Right cardiac atrium (tissue), 5 donors: ENCODE measurements around the gene TMEM52. TPM values are rescaled to one million over a fixed set of nuclear protein-coding genes. Genes with fewer than 3 reads are reported as not detected.

Experiments
- ATAC-seq, 2 donors: fragments of 200-7000 bp; cut with Tn5 transposase; one replicate each; pipeline versions ENCODE4 v1.8.0 to v1.9.1; 2020; ENCODE audit warnings: moderate library complexity in 2 of 2, mild to moderate bottlenecking in 1 of 2
- DNase-seq, 3 donors: peaks; one replicate each; pipeline ENCODE4 v3.0.0-alpha.2; 2020
- H3K27ac ChIP-seq: one replicate; pipeline ENCODE4 v1.5.1; 2013; ENCODE audit warnings: mild to moderate bottlenecking, low read length, control low read depth, moderate library complexity
- H3K27me3 ChIP-seq: one replicate; pipeline ENCODE4 v1.6.1; 2013; ENCODE audit not compliant: control insufficient read depth, insufficient read depth
- H3K4me1 ChIP-seq: one replicate; pipeline ENCODE4 v1.6.1; 2013; ENCODE audit warnings: low read length; ENCODE audit not compliant: control insufficient read depth, insufficient read depth
- H3K4me3 ChIP-seq: one replicate; pipeline ENCODE4 v1.5.1; 2013; ENCODE audit warnings: low read length, control low read depth
- H3K9me3 ChIP-seq: one replicate; pipeline ENCODE4 v1.6.1; 2013; ENCODE audit warnings: low read length; ENCODE audit not compliant: control insufficient read depth
- WGBS: extraction: QIAGEN DNeasy Blood & Tissue Kit; methylation state at CpG from one replicate; pipeline ENCODE4 v1.1.7; 2013; 5-methylcytosine and 5-hydroxymethylcytosine counted together
- intact Hi-C, 4 donors: fragments of 100-400 bp; cut with DNase I; formaldehyde crosslinking; loops; one replicate each; pipeline versions ENCODE4 v1.11.0 to v1.14.0; 2022 to 2023
- polyA plus RNA-seq: library from polyadenylated mRNA; stranded (reverse); fragments of 200-250 nt; gene quantifications from one replicate; pipeline ENCODE4 v1.2.3, GENCODE V29; 2013
- total RNA-seq, 4 donors: library from RNA; stranded (reverse); fragmentation: NEBNext Ultra II Directional; extraction: Animal tissue kit (Norgen Biotek cat#: 25700); gene quantifications; one replicate each; pipeline ENCODE4 v1.2.1, GENCODE V29; 2021
- donor health status: healthy with polysubstance abuse.
- donor health status: DM: no; HTN: yes; CAD: no.
- donor health status: DM: no; HTN: no; CAD: no.
- donor health status: DM: no; HTN: yes; CAD: no; lungs with severe emphysema.
- donor health status: DM: yes; HTN: yes; CAD: no.

Gene TMEM52
- total and polyA plus RNA-seq, 5 donors, result 0.34 to 1.9 (median 0.74) TPM

DNA sequence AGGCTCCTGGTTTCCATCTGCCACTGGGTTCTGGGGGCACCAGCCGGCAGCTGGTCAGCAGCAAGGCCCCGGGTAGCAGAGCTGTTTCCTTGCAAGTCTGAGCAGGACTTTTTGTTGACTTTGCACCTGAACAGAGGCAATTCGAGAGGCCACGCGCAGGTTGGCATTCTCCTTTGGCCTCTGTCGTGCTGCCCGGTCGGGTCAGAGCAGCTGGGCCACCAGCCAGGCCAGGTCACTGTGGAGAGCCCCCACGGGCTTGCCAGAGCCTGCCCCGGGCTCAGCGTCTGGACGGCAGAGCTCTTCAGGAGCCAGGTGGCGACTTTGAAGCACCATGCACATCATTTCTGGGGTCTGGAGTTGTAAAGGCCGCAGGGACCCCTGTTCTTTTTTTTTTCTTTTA lies 28.4 kb upstream of the TMEM52 start:
- intact Hi-C loops, result loop anchor here in 2 of 4 donors (5.0 to 10.0 kb wide), 2 partner anchors 100 to 227 kb away; no protein-coding TSS in a partner anchor

DNA sequence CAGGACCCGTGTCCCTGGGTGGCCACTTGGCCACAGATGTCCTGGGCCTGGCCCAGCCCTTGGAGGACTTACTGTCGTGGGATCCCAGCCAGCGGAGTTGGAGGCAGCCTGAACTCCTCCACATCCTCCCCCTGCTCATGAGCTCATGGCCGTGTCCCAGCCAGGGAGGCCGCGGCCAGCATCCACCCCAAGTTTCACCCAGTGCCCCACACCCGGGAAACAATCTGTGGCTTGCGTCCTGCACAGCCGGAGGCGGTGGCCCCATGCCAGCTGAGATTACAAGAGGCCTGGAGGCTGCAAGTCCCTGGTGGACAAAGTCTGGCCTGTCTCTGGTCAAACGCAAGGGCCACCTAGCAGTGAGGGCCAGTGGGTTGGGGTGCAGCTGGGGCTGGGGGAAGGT lies 27.5 kb upstream of the TMEM52 start:
- no peak overlapping the region for H3K27ac ChIP-seq
- DNase-seq, result peak; percentile 80 to 93 (median 91)
- intact Hi-C loops, result loop anchor here in 2 of 4 donors (5.0 to 10.0 kb wide), 2 partner anchors 101 to 228 kb away; no protein-coding TSS in a partner anchor
- H3K27me3 ChIP-seq, result no peaks in the 10 kb centered on the region
- ATAC-seq, result peak; percentile 48 to 80
- no peaks in the 10 kb centered on the region for H3K4me1 ChIP-seq
- WGBS, result 15% methylated on average over 11 of the region's 11 CpGs
- no peak overlapping the region for H3K4me3 ChIP-seq
- no peaks in the 10 kb centered on the region for H3K9me3 ChIP-seq

More for the DNA sequence above, 28.4 kb upstream of the TMEM52 start:
- H3K9me3 ChIP-seq, result no peaks in the 10 kb centered on the region
- H3K27me3 ChIP-seq, result no peaks in the 10 kb centered on the region
- no peak overlapping the region for H3K4me3 ChIP-seq
- ATAC-seq (no peak), DNase-seq (peak in 2 of 3 donors; percentile 33 to 41)
- H3K27ac ChIP-seq, result no peak overlapping the region
- WGBS, result 81% methylated on average over 14 of the region's 14 CpGs
- no peaks in the 10 kb centered on the region for H3K4me1 ChIP-seq

DNA sequence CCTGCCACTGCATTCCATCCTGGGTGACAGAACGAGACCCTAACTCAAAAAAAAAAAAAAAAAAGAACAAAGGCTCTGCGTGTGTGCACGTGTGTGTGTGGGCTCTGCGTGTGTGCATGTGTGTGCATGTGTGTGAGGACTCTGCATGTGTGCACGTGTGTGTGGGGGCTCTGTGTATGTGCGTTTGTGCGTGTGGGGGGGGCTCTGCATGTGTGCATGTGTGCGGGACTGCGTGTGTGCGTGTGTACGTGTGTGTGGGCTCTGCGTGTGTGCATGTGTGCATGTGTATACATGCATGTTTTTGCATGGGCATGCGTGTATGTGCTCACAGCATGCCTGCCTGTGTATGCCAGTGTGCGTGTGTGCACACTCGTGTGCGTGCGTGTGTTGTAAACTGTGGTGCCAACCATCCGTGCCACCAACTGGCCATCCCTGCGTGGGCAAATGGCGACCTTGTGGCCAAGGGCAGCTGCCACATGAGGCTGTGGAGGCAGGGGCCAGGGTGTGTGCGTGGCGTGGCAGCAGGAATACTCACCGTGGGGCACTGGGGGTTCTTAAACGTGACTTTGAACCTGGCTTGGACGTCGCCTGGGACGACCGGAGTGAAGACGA lies 26.8 kb upstream of the TMEM52 start:
- no peak for ATAC-seq
- intact Hi-C loops, result loop anchor here in 2 of 4 donors (5.0 to 10.0 kb wide), 2 partner anchors 101 to 229 kb away; no protein-coding TSS in a partner anchor
- Histone ChIP-seq H3K9me3 (no peaks in the 10 kb centered on the region), H3K27ac (no peak overlapping the region), H3K27me3 (no peaks in the 10 kb centered on the region), H3K4me3 (no peak overlapping the region), H3K4me1 (no peaks in the 10 kb centered on the region)
- DNase-seq, result peak in 2 of 3 donors; percentile 36 to 45
- 86% methylated on average over 29 of the region's 29 CpGs for WGBS

DNA sequence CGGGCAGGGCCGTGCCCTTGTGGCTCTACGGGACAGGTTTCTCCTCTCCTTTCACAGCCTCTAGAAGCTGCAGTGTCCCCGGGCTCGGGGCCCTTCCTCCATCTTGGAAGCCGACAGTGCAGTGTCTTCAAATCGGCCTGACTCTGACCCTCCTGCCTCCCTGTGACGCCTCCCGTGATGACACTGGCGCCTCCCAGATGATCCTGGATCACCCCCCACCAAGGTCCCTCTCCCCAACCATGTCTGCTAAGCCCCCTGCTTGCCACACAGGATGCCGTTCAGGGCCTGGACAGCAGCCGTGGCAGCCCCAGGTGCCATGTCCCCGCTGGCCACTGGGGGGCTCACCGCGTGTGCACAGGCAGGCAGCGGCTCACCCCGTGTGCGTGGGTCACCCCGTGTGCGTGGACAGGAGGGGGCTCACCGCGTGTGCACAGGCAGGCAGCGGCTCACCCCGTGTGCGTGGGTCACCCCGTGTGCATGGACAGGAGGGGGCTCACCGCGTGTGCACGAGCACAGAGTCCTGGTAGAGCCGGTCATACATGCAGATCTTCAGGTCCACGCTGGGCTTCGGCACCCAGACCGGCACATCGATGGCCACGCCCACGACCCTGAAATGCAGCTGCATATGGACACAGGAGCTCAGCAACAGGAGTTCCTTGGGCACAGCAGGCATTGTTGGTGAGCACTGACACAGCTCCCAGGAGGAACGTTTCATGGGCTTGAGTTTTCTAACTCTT lies 24.9 kb upstream of the TMEM52 start:
- ATAC-seq, result peak; percentile 74 to 87
- H3K27me3 ChIP-seq, result no peaks in the 10 kb centered on the region
- intact Hi-C loops, result loop anchor here in 2 of 4 donors (5.0 to 10.0 kb wide), 2 partner anchors 103 to 231 kb away; no protein-coding TSS in a partner anchor

DNA sequence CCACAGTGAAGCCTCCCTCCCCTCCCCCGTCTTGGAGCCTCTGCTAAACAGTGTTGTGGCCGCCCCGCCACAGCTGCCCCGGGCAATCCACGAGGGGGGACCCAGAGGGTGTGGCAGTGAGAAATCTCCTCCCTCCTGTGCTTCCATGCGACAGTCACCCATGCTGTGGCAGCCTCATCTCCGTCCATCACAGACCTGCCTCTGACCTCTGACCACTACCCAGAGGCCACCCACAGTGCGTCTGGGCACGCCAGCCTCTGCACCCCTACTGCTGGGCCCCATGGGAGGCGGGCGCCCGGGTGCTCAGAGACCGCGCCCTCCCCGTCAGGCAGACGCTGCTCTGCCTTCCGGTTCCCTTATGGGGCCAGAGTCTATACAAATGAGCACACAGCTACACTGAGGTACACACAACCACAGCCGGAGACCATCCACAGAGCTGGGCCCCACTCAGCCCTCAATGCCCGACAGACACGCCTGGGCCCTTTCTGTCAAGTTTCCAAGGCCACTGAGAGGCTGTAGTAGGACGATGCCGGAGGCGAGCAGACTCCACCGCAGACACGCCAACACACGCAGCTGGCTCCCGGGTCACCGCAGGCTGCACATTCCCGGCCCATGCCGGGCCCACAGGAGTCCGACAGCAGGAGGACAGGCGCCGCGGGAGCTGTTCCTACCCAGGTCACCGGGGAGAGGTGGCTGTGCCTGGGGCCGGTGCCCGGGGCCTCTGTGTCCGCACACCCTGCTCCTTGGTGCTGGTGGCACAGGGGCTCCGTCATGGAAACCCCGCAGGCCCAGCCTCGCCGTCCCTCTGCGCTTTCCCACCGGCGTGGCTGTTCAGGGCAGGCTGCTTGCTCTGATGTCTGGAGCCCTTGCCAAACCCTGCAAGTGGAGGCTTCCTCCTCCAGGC lies 23.9 kb upstream of the TMEM52 start:
- H3K9me3 ChIP-seq, result no peaks in the 10 kb centered on the region
- ATAC-seq (no peak), DNase-seq (peak in 2 of 3 donors; percentile 51 to 61)
- H3K27me3 ChIP-seq, result no peaks in the 10 kb centered on the region
- 84% methylated on average over 45 of the region's 45 CpGs for WGBS
- no peaks in the 10 kb centered on the region for H3K4me1 ChIP-seq
- no peak overlapping the region for H3K4me3 ChIP-seq
- no peak overlapping the region for H3K27ac ChIP-seq
- intact Hi-C loops, result loop anchor here in 2 of 4 donors (5.0 to 10.0 kb wide), 2 partner anchors 104 to 232 kb away; no protein-coding TSS in a partner anchor

More for the DNA sequence above, 24.9 kb upstream of the TMEM52 start:
- H3K4me3 ChIP-seq, result no peak overlapping the region
- 14% methylated on average over 37 of the region's 37 CpGs for WGBS
- no peaks in the 10 kb centered on the region for H3K9me3 ChIP-seq
- peak; percentile 56 to 86 (median 81) for DNase-seq
- H3K27ac ChIP-seq, result no peak overlapping the region
- no peaks in the 10 kb centered on the region for H3K4me1 ChIP-seq

DNA sequence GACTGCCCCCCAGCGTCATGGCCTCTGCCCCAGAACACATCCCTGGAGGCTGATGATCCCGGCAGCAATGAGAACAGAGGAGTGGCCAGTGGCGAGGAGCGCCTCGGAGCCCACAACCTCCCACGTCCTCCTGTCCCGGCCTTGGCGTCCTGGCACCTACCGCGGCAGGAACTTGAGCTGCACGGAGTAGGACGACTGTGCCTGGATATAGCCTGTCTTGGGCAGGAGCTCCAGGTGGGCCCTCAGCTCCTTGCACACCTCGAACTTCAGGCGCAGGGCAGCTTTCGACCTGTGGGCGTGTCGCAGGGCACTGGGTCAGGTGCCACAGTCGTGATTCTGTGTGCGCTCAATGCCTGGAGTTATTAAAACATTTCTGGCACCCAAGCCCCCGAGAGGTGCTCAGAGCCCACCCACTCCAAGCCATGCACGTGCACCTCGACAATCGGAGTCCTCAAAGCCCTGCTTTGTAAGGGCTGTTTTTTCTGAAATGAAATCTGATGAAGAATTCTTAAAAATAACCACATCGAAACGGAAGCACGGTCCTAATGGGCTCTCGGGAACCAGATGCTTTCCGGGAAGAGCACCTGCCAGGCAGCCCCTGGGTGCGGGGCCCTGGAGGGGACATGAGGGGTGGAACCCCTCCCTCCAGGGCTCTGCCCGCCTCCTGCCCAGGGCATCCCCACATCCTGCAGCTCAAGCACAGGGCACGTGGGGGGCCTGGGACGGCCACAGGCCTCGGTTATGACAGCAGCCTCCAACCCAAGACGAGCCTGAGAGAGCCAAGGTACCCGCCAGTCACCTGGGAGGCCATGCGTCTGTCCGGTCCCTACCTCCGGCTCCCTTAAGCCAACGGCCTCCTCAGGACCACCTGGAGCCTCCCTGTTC lies 23.0 kb upstream of the TMEM52 start:
- H3K27me3 ChIP-seq, result no peaks in the 10 kb centered on the region
- WGBS, result 74% methylated on average over 39 of the region's 39 CpGs
- no peak overlapping the region for H3K27ac ChIP-seq
- H3K4me3 ChIP-seq, result no peak overlapping the region
- no peak for ATAC-seq
- intact Hi-C loops, result loop anchor here in 2 of 4 donors (5.0 to 10.0 kb wide), 2 partner anchors 105 to 233 kb away; no protein-coding TSS in a partner anchor
- H3K9me3 ChIP-seq, result no peaks in the 10 kb centered on the region
- DNase-seq, result peak in 2 of 3 donors; percentile 22 to 40
- no peaks in the 10 kb centered on the region for H3K4me1 ChIP-seq

DNA sequence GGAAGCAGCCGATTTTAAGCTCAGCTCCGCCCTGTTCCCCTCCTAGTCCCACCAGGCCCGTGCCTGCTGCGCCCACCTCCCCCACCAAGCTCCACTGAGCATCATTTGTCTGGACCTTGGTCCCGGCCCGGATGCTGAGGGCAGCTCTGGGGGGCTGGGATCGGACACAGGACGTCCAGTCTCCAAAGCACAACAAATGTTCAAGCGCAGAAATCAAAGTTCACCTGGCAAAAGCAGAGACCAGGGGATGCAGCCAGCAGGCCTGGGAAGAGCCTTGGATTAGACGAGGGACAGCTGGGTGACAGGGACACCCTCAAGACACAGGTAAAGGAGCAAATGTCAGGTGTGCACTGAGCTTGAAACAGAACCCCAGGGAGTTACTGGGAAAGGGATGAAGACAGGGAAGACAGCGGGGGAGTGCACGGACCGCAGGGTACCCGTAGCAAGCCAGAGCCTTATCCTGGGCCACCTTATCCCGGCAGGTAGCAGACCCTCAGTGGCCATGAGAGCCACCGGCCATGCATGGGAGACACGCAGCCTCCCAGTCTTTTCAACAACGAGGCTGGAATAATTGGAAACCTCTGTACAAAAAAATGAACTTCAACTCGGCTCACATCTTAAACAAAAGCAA lies 22.2 kb upstream of the TMEM52 start:
- DNase-seq, result peak in 2 of 3 donors; percentile 24 to 35
- no peak for ATAC-seq
- H3K27me3 ChIP-seq, result no peaks in the 10 kb centered on the region
- H3K9me3 ChIP-seq, result no peaks in the 10 kb centered on the region
- H3K27ac ChIP-seq, result no peak overlapping the region
- WGBS, result 66% methylated on average over 19 of the region's 19 CpGs
- no peak overlapping the region for H3K4me3 ChIP-seq
- intact Hi-C loops, result loop anchor here in 2 of 4 donors (5.0 to 10.0 kb wide), 2 partner anchors 106 to 233 kb away; no protein-coding TSS in a partner anchor
- no peaks in the 10 kb centered on the region for H3K4me1 ChIP-seq

DNA sequence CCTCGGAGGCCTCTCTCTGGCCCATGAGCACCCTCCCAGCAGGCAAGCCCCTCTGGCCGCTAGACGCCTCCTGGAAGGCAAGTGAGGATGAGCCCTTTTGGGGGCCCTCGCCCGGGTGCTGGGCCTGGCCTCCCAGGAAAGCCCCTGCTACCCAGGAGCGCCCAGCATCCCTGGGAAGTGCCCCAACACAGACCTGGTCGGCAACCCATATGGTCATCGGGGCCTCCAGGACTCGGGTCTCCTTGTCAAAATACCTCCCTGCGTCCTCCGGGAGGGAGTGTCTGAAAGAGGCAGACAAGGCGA lies 21.0 kb upstream of the TMEM52 start:
- Histone ChIP-seq H3K4me1 (no peaks in the 10 kb centered on the region), H3K9me3 (no peaks in the 10 kb centered on the region), H3K27ac (no peak overlapping the region), H3K4me3 (no peak overlapping the region), H3K27me3 (no peaks in the 10 kb centered on the region)
- 86% methylated on average over 12 of the region's 12 CpGs for WGBS
- ATAC-seq (no peak), DNase-seq (peak in 1 of 3 donors; percentile 35)
- intact Hi-C loops, result loop anchor here in 2 of 4 donors (5.0 to 10.0 kb wide), 2 partner anchors 107 to 235 kb away; no protein-coding TSS in a partner anchor

DNA sequence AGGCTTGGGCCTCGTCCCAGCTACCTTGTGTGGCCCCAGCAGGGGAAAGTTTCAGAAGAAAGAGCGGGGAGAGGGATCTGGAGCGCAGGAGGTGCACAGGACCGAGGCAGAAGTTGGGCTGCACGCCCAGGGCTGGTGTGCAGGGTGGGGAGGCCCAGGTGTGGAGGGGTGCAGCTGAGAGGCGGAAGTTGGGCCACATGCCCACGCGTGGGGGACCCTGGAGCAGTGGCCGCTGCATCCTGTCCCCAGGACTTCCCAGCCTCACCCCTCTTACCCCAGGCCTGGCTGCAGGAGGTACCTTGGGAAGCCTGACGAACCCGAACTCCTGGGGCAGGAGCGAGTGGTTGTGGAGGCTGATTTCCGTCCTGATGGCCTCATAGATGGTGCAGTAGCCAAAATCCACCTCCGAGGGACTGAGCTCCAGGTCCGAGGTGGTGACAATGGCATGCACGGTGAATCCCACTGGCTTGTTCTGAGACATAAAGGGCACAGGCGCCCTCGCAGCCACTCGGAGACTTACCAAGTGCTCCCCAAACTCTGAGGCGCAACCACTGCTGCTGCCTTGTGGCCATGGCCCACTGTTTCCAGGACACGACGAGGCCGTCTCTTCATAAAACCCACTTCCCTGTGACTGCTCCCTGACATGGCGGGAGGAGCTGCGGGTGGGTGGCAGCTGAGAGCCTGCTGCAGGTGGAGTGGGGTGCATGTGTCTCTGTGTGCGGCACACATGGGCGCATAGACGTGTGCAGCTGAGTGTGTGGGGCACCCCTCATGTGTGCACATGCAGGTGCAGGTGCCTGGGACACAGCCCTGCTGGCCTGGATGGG lies 20.4 kb upstream of the TMEM52 start:
- DNase-seq (peak in 1 of 3 donors; percentile 26), ATAC-seq (no peak)
- intact Hi-C loops, result loop anchor here in 2 of 4 donors (5.0 to 10.0 kb wide), 2 partner anchors 108 to 235 kb away; no protein-coding TSS in a partner anchor
- whole genome bisulfite sequencing, result 85% methylated on average over 28 of the region's 28 CpGs
- no peaks in the 10 kb centered on the region for H3K9me3 ChIP-seq
- H3K4me3 ChIP-seq, result no peak overlapping the region
- no peaks in the 10 kb centered on the region for H3K4me1 ChIP-seq
- H3K27me3 ChIP-seq, result no peaks in the 10 kb centered on the region
- no peak overlapping the region for H3K27ac ChIP-seq
